Subcutaneous adipose tissue (tissue), 4 donors: ENCODE measurements around the gene PDE3B. TPM values are rescaled to one million over a fixed set of nuclear protein-coding genes. Genes with fewer than 3 reads are reported as not detected.

Experiments used
- CTCF ChIP-seq: fragments of 450-650 bp; IDR thresholded peaks from one replicate; pipeline ENCODE4 v1.5.1; 2016; ENCODE audit warnings: low read depth, mild to moderate bottlenecking, control low read depth, antibody characterized with exemption, moderate library complexity
- total RNA-seq, 4 donors: library from RNA; depleted of rRNA; stranded (reverse); fragments of >200 nt; gene quantifications; one replicate each; pipeline ENCODE4 v1.1.0, GENCODE V29; 2016

PDE3B gene
- total RNA-seq, 4 donors from 2014 or later = 158 to 367 (median 171) TPM

GRCh38 chr11:14656536-14657457 is 13.2 kb downstream of the PDE3B start:
- TF ChIP-seq CTCF = no peak

GRCh38 chr11:14657841-14658240 is 14.2 kb downstream of the PDE3B start:
- TF ChIP-seq CTCF = no peak

GRCh38 chr11:14668731-14669301 is 25.2 kb downstream of the PDE3B start:
- TF ChIP-seq CTCF = no peak

- TF ChIP-seq CTCF = no peak
These were observed 25.9 kb downstream of the PDE3B start for GRCh38 chr11:14669499-14669898.

GRCh38 chr11:14669958-14670357 is 26.4 kb downstream of the PDE3B start:
- no peak for TF ChIP-seq CTCF

GRCh38 chr11:14672635-14673034 is 29.0 kb downstream of the PDE3B start:
- no peak for TF ChIP-seq CTCF

- no peak for TF ChIP-seq CTCF
These were observed 29.8 kb downstream of the PDE3B start for GRCh38 chr11:14673421-14673820.
